ENCODE results near the gene KCNH1.

DNA sequence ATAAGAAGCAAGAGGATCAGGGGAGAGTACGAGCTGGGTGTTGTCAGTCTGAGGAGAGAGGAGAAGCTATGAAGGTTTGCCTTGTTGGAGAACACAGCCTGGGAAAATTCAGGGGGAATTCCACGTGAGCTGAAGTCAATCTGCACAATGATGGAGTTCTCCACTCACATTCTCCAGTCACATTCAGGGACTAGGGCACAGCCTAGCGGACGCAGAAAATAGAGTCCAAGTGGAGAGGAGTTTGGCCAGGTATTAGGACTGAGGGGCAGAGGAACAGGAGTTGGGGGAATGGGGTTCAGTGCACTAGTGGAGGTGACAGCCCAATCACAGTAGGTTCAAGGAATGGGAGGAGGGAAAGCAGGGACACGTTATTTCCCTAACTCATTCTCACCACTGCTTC is 124.0 kb downstream of the KCNH1 start:
- TF ChIP-seq, protein P1, sequence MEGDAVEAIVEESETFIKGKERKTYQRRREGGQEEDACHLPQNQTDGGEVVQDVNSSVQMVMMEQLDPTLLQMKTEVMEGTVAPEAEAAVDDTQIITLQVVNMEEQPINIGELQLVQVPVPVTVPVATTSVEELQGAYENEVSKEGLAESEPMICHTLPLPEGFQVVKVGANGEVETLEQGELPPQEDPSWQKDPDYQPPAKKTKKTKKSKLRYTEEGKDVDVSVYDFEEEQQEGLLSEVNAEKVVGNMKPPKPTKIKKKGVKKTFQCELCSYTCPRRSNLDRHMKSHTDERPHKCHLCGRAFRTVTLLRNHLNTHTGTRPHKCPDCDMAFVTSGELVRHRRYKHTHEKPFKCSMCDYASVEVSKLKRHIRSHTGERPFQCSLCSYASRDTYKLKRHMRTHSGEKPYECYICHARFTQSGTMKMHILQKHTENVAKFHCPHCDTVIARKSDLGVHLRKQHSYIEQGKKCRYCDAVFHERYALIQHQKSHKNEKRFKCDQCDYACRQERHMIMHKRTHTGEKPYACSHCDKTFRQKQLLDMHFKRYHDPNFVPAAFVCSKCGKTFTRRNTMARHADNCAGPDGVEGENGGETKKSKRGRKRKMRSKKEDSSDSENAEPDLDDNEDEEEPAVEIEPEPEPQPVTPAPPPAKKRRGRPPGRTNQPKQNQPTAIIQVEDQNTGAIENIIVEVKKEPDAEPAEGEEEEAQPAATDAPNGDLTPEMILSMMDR (IDR thresholded peaks at IDR 0.05; ENCODE audit: low read depth, low read length): no peak
- TF ChIP-seq POLR2A (IDR thresholded peaks at IDR 0.05; ENCODE audit: extremely low read depth, insufficient read length) (no peak), MYC (IDR thresholded peaks at IDR 0.05; ENCODE audit: low read depth, low read length) (no peak)
- TF ChIP-seq, protein P2, sequence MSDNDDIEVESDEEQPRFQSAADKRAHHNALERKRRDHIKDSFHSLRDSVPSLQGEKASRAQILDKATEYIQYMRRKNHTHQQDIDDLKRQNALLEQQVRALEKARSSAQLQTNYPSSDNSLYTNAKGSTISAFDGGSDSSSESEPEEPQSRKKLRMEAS (IDR thresholded peaks at IDR 0.05; ENCODE audit: low read depth, low read length): no peak
